GM19099 (cell line): ENCODE measurements around the gene SNED1.

Experiments used
- POLR2A ChIP-seq: IDR thresholded peaks from 3 replicates; pipeline ENCODE4 v1.6.1; 2011; ENCODE audit warnings: low read depth; ENCODE audit not compliant: insufficient read length; ENCODE audit errors: extremely low read depth

The SNED1 gene

DNA sequence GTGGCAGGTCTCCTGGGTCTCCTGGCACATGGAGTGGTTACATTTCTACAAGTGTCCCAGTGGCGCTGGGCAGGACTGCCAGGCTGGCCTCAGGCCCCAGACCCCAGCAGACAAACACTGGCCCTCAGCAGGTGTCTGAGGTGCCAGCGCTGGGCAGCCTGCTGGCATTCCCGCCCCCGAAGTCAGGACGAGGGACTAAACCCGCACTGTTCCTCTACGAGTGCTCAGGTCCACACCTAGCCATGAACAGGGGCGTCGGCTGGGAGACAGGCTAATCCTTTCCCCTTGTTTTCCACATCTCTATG, 12.8 kb downstream of the SNED1 start:
- TF ChIP-seq POLR2A, result no peak

DNA sequence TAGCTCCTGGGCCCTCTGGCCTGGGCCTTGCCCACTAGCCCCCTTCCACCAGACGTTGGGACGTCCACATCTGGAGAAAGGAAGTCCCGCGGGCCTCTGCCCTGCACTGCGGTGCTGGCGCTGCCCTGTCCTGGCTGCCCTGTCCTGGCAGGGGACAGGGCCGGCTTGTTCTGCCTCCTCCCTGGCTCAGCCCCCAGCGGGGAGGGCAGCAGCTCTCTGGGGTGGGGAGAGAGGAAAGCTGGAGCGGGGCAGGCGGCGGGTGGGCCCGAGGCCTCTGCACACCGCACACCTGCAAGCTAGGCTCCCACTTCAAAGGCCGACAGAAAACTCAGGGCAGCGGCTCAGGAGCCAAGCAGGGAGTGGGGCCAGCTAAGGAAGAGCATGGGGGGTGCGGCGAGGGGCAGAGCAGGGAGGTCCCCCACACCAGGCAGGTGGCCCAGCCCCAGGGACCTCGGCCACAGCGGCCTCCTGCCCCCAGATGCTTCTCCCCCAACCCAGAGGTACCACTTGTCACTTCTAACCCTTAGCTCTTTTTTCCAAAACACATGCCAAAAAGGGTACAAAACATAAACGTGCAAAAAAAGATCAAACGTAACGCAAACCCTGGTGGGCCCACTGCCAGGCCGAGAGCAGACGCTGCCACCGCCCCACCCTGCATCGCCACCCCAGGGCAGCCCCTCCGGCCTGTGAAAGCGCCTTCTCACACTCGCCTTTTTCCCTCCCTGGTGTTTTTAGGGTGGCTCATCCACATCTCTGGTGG, 13.5 kb downstream of the SNED1 start:
- TF ChIP-seq POLR2A, result no peak

DNA sequence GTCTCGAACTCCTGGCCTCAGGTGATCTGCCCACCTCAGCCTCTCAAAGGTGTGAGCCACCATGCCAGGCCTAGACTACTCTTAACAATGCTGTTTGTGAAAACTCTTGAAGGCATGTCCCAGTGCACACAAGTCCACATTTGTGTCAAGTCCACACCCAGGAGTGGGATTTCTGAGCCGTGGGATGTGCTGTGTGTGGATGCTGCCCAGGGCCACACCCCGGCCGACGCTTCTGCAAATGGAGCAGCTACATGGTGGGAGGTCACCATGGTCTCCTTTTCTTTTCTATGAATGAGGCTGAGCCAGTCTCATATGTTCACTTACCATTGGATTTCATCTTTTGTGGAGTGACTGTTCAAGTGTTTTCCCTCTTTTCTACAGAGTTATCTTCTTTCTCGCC, 15.8 kb downstream of the SNED1 start:
- TF ChIP-seq POLR2A, result no peak

DNA sequence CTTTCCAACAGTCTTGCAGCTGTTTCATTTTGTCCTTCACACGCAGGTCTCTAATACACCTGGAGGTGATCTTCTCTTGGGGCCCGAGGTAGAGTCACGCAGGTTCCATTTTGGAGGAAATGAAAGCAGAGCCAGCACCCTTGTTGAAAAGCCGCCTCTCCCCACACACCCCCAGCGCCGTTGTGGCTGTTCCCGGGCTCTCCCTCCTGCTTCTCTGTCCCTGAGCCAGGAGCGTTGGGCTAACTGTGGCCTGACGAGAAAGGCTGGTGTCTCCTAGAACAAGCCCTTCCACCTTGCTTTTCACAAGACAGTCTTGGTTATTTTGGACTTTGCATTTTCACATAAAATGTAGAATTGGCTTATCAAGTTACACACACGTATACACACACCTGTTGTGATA, 16.3 kb downstream of the SNED1 start:
- no peak for TF ChIP-seq POLR2A

DNA sequence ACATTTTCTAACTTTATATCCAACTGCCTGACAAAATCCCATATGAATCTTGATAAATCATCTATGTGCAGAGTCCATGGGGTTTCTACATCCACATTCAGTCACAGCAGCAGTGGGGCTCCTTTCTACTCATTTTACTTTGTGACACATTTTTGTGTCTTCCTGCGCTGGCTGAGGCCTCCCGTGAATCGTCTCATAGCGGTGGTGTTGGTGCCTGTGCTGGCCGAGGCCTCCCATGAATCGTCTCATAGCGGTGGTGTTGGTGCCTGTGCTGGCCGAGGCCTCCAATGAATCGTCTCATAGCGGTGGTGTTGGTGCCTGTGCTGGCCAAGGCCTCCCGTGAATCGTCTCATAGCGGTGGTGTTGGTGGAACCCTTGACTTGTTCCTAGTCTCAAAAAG, 17.0 kb downstream of the SNED1 start:
- no peak for TF ChIP-seq POLR2A

DNA sequence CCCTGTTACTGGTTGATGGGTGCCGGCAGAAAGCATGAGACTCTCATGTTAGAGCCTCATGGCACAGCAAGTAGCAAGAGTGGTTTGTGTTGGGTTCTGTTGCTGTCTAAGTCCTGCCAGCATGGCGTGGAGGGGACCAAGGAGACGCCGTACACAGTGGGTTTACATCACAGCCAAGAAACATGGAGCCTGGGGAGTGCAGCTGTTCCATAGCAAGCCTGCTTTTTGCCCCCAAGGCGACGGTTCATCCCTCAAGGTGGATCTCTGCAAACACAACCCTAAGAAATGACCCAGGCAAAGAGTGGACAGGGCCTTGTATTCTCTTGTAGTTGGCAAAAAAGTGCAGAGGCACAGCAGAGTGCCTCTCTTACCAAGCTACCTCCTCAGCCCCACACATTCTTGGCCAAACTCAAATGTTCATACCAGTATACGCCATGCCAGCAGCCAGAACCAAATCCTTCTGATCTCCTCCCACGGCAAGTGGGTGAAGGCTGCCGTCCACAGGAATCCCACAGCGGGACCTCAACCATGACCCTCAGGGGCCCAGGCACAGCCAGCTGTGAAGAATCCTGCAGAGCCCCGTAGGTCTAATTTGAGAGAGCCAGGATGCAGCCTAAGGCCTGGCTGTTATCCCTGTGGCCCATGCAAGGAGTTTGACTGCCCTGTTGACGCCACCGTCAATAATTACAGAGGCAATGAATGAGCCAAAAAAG, 19.0 kb downstream of the SNED1 start:
- TF ChIP-seq POLR2A, result no peak

DNA sequence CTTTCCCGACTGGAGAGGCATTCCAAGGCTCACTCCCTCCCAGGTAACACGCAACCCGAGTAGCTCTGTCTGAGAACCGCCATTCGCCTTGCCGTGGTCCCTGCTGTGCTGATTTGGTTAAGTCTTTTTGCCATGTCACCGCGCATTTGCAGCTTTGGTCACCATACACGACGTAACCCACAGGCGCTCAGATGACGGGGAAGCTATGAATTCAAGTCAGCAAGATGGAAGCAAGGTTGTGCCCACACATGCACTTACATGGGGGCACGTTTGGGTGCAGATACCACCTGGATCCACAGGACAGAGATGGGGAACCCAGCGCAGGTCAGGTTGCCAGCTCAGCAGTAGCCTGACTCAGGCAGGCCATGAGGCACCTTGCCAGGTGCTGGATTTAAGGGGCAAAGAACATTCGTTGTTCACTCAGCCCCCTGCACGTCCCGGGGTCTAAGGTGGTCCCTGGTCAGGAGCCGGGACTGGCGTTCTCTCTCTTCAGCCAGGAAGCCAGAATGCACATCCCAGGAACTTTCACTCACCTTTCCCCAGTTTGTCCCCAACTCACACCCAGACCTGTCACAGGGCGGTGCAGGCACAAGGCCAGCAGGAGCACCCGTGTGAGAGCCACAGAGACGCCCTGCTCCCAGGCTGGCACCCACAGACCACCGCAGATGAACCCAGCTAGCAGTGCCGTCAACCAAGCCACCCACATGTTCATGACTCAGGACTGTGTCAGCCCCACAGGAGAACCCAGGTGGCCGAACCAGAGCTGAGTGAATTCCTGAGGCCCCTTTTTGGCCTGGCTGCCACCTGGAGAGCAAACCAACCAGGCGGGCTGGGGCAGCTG, 19.9 kb downstream of the SNED1 start:
- no peak for TF ChIP-seq POLR2A

DNA sequence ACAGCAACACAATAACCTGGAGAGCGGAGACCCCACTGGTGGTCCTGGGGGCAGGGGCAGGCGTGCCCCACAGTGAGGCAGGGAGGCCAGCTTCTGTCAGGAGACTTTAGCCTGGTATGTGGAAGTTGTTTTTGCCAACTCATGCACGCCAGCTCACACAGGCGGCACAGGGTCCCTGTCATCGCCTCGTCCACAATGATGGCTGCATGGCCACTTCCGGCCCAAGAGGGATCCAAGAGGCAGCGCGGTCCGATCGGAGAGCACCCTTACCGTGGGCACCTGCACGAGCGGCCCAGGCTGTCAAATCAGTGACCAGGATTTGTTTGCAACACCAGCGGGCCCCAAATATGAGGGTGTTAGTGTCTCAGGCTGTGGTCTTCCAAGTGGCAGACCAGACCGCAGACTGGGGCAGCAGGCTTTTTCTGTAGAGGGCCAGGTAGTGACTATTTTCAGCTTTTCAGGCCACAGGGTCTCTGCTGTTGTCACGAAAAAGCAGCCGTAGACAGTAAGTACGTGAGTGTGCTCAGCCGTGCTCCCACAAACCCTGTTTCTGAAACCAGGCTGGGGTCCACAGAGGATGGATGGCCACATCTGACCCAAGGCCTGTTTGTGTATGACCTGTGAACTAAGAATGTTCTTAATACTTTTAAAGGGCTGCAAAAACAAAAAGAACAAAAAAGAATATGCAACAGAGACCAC, 21.2 kb downstream of the SNED1 start:
- TF ChIP-seq POLR2A, result no peak

DNA sequence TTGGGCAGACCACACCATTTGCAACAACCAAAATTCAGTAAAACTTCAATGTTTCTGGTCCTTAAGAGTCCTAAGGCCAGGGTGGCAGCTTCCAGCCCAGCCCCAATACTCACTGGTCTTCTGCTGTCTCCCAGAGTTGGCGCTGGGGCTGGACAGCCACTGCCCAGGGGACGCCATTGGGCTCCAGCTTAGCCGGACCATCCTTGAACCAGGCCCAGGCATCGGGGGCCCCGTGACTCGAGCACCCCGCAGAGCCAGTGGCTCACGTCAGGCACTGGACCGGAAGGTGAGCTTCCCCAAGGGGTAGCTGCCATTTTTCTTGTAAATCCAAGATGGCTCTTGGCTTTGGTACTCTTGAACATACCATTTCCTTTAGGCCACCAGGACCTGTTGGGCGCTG, 21.8 kb downstream of the SNED1 start:
- no peak for TF ChIP-seq POLR2A

DNA sequence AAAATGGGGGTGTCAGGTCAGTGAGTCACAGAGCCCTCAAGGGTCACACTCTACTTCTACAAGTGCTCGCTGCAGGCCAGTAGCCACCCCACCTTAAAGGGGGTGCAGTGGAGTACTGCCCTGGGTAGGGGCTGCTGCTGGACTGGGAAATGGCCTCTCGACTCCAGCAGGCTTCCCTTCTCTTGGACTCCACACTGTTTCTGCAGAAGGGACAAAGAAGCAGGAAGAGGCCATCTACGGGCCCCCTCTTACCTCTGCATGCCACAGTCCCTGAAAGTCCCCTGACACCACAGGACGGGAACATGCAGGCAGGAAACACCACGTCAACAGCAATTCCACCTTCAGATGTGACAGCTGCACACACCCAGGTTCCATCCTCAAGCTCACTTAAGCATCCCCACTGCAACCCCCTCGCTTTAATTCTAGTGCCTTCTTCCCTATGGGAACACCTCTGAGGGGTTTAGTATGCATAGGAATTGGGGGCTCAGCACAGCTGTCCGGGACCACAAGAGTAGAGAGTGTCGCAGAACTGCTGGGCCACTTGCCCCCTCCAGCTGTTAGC, 22.3 kb downstream of the SNED1 start:
- TF ChIP-seq POLR2A, result no peak

DNA sequence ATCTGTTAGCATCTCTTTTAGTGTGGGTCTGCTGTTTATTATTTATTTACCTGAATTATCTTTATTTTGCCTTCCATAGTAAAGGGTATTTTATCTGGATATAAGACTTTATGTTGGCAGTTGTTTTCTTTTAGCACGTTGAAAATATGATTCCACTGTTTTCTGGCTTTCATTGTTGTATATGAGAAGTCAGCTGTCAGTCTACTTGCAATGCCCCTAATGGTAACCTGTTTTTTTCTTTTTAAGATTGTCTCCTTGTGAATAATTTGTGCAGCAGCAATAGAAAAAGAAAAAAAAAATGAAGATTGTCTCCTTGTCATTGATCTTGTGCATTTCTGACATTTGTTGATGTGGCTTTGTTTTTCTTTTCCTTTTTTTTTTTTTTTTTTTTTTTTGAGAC, 27.2 kb downstream of the SNED1 start:
- TF ChIP-seq POLR2A, result no peak

DNA sequence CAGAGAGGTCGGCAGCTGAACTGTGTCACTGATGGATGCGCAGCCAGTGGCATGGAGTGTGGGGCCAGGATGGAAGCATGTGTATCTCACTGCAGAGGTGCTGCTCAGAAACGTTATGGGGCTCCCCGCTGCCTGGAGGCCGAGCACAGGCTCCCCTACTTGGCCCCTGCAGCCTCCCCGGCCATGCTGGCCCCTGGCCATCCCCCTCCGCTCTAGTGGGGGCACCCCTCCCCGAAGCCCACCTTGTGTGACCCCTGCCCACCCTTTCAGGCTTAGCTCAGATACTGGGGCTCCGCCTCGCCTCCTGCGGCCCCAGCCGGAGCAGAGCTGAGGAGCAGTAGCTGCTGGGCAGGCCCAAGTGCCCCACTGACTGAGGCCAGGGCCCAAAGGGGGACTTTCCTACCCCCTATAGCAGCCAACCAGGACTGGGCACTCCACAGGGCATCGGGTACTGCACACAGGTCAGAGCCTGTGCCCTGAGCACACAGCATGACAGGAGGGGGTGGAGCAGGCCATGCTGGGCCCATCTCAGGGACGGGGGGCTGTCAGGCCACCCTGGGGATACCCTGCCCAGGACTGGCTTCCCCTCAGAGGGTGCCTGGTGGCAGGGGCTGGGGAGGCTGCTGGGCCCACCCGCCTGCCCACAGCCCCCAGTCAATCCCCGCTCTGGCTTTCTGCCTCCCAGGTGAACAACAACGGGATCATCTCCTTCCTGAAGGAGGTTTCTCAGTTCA, 31.3 kb downstream of the SNED1 start:
- TF ChIP-seq POLR2A, result no peak

DNA sequence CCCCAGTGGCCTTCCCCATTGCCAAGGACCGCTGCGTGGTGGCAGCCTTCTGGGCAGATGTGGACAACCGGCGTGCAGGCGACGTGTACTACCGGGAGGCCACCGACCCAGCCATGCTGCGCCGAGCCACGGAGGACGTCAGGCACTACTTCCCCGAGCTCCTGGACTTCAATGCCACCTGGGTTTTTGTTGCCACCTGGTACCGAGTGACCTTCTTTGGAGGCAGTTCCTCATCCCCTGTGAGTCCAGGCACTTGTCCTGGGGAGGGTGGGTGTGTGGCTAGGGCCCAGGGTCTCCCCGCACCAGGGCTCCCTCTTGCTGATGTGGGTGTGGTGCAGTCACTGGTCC, 31.9 kb downstream of the SNED1 start:
- no peak for TF ChIP-seq POLR2A

DNA sequence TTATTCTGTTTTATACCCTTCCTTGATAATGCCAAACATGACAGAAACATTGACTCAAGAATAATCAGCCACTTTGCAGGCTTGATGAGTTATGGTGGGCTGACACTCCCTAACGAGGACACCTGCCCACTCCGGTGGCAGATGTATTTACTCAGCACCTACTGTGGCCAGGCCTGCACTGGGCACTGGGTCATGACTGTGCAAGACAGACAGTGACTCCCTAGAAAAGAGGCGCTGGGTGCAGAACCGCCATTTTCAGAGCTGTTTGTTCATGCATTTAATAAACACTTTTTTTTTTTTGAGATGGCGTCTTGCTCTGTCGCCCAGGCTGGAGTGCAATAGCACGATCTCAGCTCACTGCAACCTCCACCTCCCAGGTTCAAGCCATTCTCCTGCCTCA, 32.5 kb downstream of the SNED1 start:
- TF ChIP-seq POLR2A, result no peak

DNA sequence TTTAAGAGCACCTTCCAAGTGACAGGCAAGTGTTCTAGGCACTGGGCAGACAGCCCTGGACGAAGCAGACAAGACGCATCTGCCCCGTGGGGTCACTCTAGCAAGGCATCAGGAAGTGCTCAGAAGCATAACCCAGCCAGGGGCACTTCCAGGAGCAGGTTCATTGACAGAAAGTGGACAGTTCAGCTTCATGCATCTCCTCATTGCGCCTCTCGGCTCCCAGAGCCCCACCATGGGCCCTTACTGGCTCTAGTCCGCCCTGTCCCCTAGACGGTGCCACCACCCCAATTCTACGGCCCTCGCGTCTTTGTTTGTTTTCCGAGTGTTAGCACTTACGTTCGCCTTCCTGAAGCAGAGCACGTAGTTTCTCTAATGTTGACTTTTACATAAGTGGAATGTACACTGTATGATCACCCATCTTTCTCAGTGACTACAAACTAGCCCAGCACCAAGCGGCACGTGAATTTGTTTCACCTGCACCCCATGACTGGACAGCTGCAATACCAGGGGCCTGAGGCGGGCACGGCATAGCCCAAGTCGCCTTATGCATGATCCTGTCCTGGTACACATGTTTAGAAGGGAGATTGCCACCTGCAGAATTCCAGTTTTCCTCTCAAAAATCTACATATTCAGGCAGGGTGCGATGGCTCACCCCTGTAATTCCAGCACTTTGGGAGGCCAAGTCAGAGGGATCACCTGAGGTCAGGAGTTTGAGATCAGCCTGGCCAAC, 33.2 kb downstream of the SNED1 start:
- TF ChIP-seq POLR2A, result no peak
